ENCODE results near the gene LRRC14B. TPM values are rescaled to one million over a fixed set of nuclear protein-coding genes. Genes with fewer than 3 reads are reported as not detected.
A peak's percentile ranks its signal among the peaks of the same experiment; 100 is the strongest.
"Not testable (repeated sequence)": the region's sequence is repeated elsewhere in the genome, so short reads cannot be mapped to it uniquely, and the experiment has no call there.

Gene LRRC14B
- total and polyA plus RNA-seq, 2 donors (not counting 1 experiment from before 2014, with no cell fraction given) = not detected

DNA sequence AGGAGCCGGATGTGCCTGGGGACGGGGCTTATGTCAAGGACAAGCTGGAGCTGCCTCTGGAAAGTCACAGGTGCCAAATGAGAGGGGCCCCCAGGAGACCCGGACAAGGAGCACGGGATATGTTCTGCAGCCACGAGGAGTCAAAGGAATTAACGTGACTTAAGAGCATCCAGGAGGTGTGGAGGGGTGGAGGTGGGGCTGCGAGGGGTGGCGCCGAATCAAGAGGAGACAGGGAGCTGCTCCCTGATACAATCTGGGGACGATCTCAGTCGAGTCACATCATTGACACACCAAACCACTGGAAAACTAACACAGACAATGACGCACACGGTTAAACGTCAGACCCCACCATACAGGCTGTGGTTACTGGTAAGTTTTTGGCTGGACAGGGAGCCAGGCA is 16.3 kb downstream of the LRRC14B start:
- no peak overlapping the region for H3K27ac ChIP-seq (ENCODE audit: insufficient read depth, low read length)
- H3K4me2 ChIP-seq (ENCODE audit: extremely low read depth, insufficient read depth, low read length) = no peak overlapping the region
- H2AFZ ChIP-seq (ENCODE audit: low read length) = no peak overlapping the region
- no peaks in the 10 kb centered on the region for H3K27me3 ChIP-seq (ENCODE audit: control insufficient read depth, insufficient read depth, low read length)
- H4K20me1 ChIP-seq (ENCODE audit: control insufficient read depth, extremely low read depth, insufficient read depth, low read length) = no peaks in the 10 kb centered on the region
- no peaks in the 10 kb centered on the region for H3K4me1 ChIP-seq (ENCODE audit: control insufficient read depth, extremely low read depth, insufficient read depth, low read length)
- TF ChIP-seq EZH2 (IDR thresholded peaks at IDR 0.05; ENCODE audit: low read length, missing control alignments) = no peak
- TF ChIP-seq, protein P1, sequence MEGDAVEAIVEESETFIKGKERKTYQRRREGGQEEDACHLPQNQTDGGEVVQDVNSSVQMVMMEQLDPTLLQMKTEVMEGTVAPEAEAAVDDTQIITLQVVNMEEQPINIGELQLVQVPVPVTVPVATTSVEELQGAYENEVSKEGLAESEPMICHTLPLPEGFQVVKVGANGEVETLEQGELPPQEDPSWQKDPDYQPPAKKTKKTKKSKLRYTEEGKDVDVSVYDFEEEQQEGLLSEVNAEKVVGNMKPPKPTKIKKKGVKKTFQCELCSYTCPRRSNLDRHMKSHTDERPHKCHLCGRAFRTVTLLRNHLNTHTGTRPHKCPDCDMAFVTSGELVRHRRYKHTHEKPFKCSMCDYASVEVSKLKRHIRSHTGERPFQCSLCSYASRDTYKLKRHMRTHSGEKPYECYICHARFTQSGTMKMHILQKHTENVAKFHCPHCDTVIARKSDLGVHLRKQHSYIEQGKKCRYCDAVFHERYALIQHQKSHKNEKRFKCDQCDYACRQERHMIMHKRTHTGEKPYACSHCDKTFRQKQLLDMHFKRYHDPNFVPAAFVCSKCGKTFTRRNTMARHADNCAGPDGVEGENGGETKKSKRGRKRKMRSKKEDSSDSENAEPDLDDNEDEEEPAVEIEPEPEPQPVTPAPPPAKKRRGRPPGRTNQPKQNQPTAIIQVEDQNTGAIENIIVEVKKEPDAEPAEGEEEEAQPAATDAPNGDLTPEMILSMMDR (conservative IDR thresholded peaks at IDR 0.05 in 1 of 2, IDR thresholded peaks at IDR 0.05 in 1 of 2; ENCODE audit: low read depth in 1 of 2, low read length in 2 of 2) = no peak
- DNase-seq (ENCODE audit: low read depth in 2 of 2) = peak in 1 of 2 donors; percentile 83
- H3K9me3 ChIP-seq (ENCODE audit: control insufficient read depth, insufficient read depth, low read depth, low read length) = no peaks in the 10 kb centered on the region
- no peak overlapping the region for H3K4me3 ChIP-seq (replicated peaks in 1 of 4; ENCODE audit: control extremely low read depth in 1 of 4, insufficient read depth in 1 of 4, low read depth in 3 of 4, low read length in 4 of 4)
- H3K36me3 ChIP-seq (ENCODE audit: control insufficient read depth, insufficient read depth, low read length) = peaks cover 7% of the 10 kb centered on the region
- H3K79me2 ChIP-seq (ENCODE audit: control insufficient read depth, insufficient read depth, low read length) = peaks cover 25% of the 10 kb centered on the region
- no peak overlapping the region for H3K9ac ChIP-seq (ENCODE audit: insufficient read depth, low read length)

DNA sequence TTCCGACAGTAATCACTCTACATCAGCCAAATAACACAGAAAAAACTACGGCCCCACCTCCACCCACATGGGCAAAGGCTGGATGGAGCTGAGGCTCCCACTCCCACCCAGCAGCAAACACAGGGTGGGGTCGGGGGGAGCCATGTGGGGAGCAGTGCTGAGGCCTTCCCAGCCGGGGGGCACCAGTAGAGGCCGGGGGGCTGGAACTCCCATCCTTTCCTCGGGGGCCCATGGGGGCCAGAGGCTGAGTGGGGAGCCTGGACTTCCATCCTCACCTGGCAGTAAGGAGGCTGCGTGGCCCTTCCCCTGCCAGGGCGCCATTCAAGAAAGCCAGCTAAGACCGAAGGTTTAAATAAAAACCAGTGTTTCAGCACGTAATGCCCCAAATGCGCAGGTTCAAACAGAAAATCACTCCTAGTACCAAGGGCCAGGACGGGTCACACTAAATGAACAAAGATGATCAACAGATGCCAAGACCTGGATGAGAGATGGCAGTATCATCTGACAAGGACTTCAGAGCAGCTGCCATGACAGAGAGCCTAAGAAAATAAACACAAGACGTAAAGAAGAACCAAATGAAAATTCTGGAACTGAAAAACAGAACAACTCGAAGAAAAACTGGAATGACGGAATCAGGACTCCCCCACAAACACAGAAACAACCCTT is 17.3 kb downstream of the LRRC14B start:
- H3K27me3 ChIP-seq (ENCODE audit: control insufficient read depth, insufficient read depth, low read length) = no peaks in the 10 kb centered on the region
- DNase-seq (ENCODE audit: low read depth in 2 of 2) = no peak
- peaks cover 29% of the 10 kb centered on the region for H3K79me2 ChIP-seq (ENCODE audit: control insufficient read depth, insufficient read depth, low read length)
- TF ChIP-seq, protein P1 (conservative IDR thresholded peaks at IDR 0.05 in 1 of 2, IDR thresholded peaks at IDR 0.05 in 1 of 2; ENCODE audit: low read depth in 1 of 2, low read length in 2 of 2) = no peak
- TF ChIP-seq EZH2 (IDR thresholded peaks at IDR 0.05; ENCODE audit: low read length, missing control alignments) = no peak
- no peaks in the 10 kb centered on the region for H3K4me1 ChIP-seq (ENCODE audit: control insufficient read depth, extremely low read depth, insufficient read depth, low read length)
- no peak overlapping the region for H3K27ac ChIP-seq (ENCODE audit: insufficient read depth, low read length)
- H3K4me3 ChIP-seq (replicated peaks in 1 of 4; ENCODE audit: control extremely low read depth in 1 of 4, insufficient read depth in 1 of 4, low read depth in 3 of 4, low read length in 4 of 4) = no peak overlapping the region
- H3K36me3 ChIP-seq (ENCODE audit: control insufficient read depth, insufficient read depth, low read length) = peaks cover 5% of the 10 kb centered on the region
- H3K9ac ChIP-seq (ENCODE audit: insufficient read depth, low read length) = no peak overlapping the region
- no peak overlapping the region for H3K4me2 ChIP-seq (ENCODE audit: extremely low read depth, insufficient read depth, low read length)
- no peaks in the 10 kb centered on the region for H4K20me1 ChIP-seq (ENCODE audit: control insufficient read depth, extremely low read depth, insufficient read depth, low read length)
- H2AFZ ChIP-seq (ENCODE audit: low read length) = no peak overlapping the region
- H3K9me3 ChIP-seq (ENCODE audit: control insufficient read depth, insufficient read depth, low read depth, low read length) = no peaks in the 10 kb centered on the region

DNA sequence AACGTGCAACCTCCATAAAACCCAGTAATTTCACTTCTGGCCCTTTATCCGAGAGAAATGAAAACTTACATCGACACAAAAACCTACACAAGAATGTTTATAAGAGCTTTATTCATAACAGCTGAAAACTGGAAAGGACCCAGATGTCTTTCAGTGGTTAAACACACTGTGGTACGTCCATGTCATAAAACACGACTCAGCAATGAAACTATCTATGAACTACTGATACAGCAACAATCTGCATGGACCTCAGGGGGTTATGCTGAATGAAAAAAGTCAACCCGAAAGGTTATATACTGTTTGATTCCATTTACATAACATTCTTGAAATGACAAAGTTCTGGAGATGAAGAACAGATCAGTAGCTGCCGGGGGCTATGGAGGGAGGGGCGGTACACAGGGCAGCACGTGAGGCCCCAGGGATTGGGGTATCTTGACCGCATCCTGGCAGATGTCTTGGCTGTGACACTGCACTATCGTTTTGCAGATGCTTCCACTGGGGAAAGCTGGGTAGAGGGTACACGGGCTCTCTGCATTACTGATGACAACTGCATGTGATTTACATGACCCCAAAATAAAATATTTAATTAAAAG is 22.6 kb downstream of the LRRC14B start:
- peaks cover 3% of the 10 kb centered on the region for H3K4me1 ChIP-seq (ENCODE audit: control insufficient read depth, extremely low read depth, insufficient read depth, low read length)
- no peaks in the 10 kb centered on the region for H4K20me1 ChIP-seq (ENCODE audit: control insufficient read depth, extremely low read depth, insufficient read depth, low read length)
- H3K4me3 ChIP-seq (replicated peaks in 1 of 4; ENCODE audit: control extremely low read depth in 1 of 4, insufficient read depth in 1 of 4, low read depth in 3 of 4, low read length in 4 of 4) = no peak overlapping the region
- no peaks in the 10 kb centered on the region for H3K36me3 ChIP-seq (ENCODE audit: control insufficient read depth, insufficient read depth, low read length)
- no peak overlapping the region for H3K9ac ChIP-seq (ENCODE audit: insufficient read depth, low read length)
- no peak overlapping the region for H3K27ac ChIP-seq (ENCODE audit: insufficient read depth, low read length)
- TF ChIP-seq, protein P1 (conservative IDR thresholded peaks at IDR 0.05 in 1 of 2, IDR thresholded peaks at IDR 0.05 in 1 of 2; ENCODE audit: low read depth in 1 of 2, low read length in 2 of 2) = no peak
- no peak for TF ChIP-seq EZH2 (IDR thresholded peaks at IDR 0.05; ENCODE audit: low read length, missing control alignments)
- no peak for DNase-seq (ENCODE audit: low read depth in 2 of 2)
- no peak overlapping the region for H3K4me2 ChIP-seq (ENCODE audit: extremely low read depth, insufficient read depth, low read length)
- peaks cover 34% of the 10 kb centered on the region for H3K79me2 ChIP-seq (ENCODE audit: control insufficient read depth, insufficient read depth, low read length)
- H2AFZ ChIP-seq (ENCODE audit: low read length) = no peak overlapping the region
- H3K9me3 ChIP-seq (ENCODE audit: control insufficient read depth, insufficient read depth, low read depth, low read length) = no peaks in the 10 kb centered on the region
- H3K27me3 ChIP-seq (ENCODE audit: control insufficient read depth, insufficient read depth, low read length) = no peaks in the 10 kb centered on the region

DNA sequence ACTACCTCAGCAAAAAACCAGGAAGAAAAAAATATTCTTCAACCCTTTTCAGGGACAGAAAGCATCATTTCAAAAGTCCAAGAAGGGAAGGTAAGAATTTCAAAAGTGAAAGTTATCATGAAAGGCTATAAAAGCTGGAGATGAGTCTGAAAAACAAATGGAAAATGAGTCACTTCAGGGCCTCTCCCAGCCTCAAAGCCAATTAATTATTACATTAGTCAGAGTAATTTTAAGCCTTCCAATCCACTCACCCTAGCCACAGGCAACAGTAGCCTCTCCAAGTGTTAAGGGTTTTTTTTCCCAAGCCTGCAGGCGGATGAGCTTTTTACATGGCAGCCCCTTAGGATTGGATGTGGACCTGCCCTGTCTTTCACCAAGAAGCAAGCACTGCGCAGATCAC is 24.0 kb downstream of the LRRC14B start:
- peak overlapping the region; percentile 51 for H3K27ac ChIP-seq (ENCODE audit: insufficient read depth, low read length)
- not testable (repeated sequence) for H3K4me1 ChIP-seq (ENCODE audit: control insufficient read depth, extremely low read depth, insufficient read depth, low read length); H3K36me3 ChIP-seq (ENCODE audit: control insufficient read depth, insufficient read depth, low read length); H3K27me3 ChIP-seq (ENCODE audit: control insufficient read depth, insufficient read depth, low read length); H3K9ac ChIP-seq (ENCODE audit: insufficient read depth, low read length); H3K9me3 ChIP-seq (ENCODE audit: control insufficient read depth, insufficient read depth, low read depth, low read length); H2AFZ ChIP-seq (ENCODE audit: low read length); H4K20me1 ChIP-seq (ENCODE audit: control insufficient read depth, extremely low read depth, insufficient read depth, low read length)
- H3K4me2 ChIP-seq (ENCODE audit: extremely low read depth, insufficient read depth, low read length) = peak overlapping the region; percentile 59
- H3K79me2 ChIP-seq (ENCODE audit: control insufficient read depth, insufficient read depth, low read length) = peaks cover 40% of the 10 kb centered on the region
- DNase-seq (ENCODE audit: low read depth in 2 of 2) = peak in 1 of 2 donors; percentile 52
- peak overlapping the region in 2 of 4 experiments; percentile 7 to 17 for H3K4me3 ChIP-seq (replicated peaks in 1 of 4; ENCODE audit: control extremely low read depth in 1 of 4, insufficient read depth in 1 of 4, low read depth in 3 of 4, low read length in 4 of 4)
